ENCODE measurements around the gene C17orf107. TPM values are rescaled to one million over a fixed set of nuclear protein-coding genes. Genes with fewer than 3 reads are reported as not detected.

Gene C17orf107
- total RNA-seq, 2 donors from 2014 or later: 1.3 to 2.3 TPM

DNA sequence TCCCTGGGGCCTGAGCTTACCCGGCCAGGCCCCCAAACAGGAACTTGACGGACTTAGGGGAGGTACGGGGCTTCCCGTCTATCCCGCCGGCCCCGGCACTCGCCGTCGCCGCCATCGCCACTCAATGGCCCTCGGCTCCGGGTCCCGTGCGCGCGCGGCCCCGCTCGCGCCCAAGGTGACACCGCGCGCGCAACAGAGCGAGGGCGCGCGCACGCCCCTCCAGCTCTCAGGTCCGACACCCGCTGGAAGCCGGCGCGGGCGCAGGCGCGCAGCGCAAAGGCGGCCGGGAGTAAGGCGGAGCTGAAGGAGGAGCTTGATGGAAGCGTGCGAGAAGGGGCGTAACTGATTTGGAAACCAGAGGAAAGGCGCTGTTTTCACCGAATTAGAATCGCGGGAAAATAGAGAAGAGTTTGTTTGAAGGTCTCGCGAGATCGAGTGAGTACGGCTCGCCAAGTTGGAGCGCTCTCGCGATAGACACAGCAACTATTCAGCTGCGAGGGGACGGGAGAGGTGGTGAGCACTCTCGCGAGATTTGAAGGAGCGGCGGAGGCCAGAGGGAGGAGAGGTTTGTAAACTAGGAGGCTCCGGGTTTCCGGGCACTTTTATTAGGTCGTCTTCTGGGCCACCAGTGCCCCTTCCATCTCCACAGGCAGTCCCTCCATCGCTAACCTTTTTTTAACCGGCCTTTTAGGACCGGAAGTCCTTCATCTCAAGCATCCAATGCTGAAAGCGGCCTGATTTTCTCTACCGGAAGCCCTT, 40.6 kb downstream of the C17orf107 start, which contains the start of the genes RNF167 and SLC25A11:
RNF167 (plus strand) TSS at position 473 of the 759 bp plus-strand sequence. CDS start 642 bp downstream, outside the sequence.
SLC25A11 (minus strand) TSS at position 251 of the 759 bp plus-strand sequence; CDS start at position 115, 136 bp downstream.
- DNase-seq (ENCODE audit: low spot score): peak; percentile 98
- H3K27ac Mint-ChIP-seq: peak within 1 kb of the TSS; percentile 95 to 96
- H3K4me3 Mint-ChIP-seq: peak within 1 kb of the TSS; percentile 100

DNA sequence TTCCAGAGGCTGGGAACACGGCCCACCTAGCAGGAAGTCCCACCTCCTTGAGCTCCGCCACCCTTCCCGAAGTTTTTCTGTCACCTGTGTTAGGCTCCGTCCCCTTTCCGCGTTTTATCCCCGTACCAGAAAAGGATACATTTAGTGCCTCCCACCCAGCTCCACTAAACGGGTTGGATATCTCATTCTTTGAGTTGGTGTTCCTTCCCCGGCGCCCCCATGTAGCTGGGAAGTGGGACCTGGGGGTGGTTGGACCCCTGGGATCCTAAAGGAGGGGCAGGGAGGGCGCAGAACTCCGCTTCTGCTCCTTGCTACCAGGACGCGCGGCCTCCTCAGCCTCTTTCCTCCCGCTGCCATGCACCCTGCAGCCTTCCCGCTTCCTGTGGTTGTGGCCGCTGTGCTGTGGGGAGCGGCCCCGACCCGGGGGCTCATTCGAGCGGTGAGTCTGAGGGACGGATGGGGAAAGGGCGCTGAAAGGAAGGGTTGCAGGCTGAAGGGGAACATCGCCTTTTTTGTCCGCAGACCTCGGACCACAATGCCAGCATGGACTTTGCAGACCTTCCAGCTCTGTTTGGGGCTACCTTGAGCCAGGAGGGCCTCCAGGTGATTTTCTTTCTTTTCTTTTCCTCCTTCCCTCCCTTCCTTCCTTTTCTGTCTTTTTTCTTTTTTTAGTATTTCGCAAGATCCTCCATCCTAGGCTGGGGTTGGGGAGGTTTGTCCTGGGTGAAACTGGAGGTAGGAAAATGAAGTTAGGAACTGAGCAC, 41.4 kb downstream of the C17orf107 start:
- Mint-ChIP-seq H3K4me1 (ENCODE audit: low read depth in 2 of 2) (peaks cover 68 to 76% of the 10 kb centered on the region in 2 donors), H3K27ac (peak overlapping the region; percentile 95 to 96), H3K4me3 (peak overlapping the region; percentile 100), H3K27me3 (no peaks in the 10 kb centered on the region), H3K9me3 (no peaks in the 10 kb centered on the region), H3K36me3 (peaks cover 39% of the 10 kb centered on the region)
- peak in 1 of 2 donors; percentile 17 for ATAC-seq
- peak; percentile 74 for DNase-seq (ENCODE audit: low spot score)

More for the DNA sequence above, 40.6 kb downstream of the C17orf107 start, which contains the start of the genes RNF167 and SLC25A11:
- Mint-ChIP-seq H3K9me3 (no peaks in the 10 kb centered on the region), H3K4me1 (ENCODE audit: low read depth in 2 of 2) (peaks cover 62 to 70% of the 10 kb centered on the region in 2 donors), H3K36me3 (peaks cover 31% of the 10 kb centered on the region), H3K27me3 (no peaks in the 10 kb centered on the region)
- ATAC-seq: peak; percentile 91 to 94

DNA sequence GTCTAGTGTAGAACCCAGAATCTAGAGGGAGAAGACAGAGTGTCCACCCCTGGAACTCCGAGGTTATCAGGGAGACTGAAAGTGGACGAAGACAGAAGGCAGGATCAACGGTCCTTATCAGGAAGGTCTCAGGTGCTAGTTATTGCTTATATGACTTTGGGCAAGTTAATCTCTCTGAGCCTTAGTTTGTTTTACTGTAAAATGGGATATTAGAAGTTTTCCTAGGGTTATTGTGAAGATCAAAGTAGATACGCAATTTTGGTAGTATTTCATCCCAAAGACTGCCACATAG, 41.9 kb downstream of the C17orf107 start:
- Mint-ChIP-seq H3K4me3 (peak overlapping the region; percentile 100), H3K4me1 (ENCODE audit: low read depth in 2 of 2) (peaks cover 67 to 74% of the 10 kb centered on the region in 2 donors), H3K9me3 (no peaks in the 10 kb centered on the region)

DNA sequence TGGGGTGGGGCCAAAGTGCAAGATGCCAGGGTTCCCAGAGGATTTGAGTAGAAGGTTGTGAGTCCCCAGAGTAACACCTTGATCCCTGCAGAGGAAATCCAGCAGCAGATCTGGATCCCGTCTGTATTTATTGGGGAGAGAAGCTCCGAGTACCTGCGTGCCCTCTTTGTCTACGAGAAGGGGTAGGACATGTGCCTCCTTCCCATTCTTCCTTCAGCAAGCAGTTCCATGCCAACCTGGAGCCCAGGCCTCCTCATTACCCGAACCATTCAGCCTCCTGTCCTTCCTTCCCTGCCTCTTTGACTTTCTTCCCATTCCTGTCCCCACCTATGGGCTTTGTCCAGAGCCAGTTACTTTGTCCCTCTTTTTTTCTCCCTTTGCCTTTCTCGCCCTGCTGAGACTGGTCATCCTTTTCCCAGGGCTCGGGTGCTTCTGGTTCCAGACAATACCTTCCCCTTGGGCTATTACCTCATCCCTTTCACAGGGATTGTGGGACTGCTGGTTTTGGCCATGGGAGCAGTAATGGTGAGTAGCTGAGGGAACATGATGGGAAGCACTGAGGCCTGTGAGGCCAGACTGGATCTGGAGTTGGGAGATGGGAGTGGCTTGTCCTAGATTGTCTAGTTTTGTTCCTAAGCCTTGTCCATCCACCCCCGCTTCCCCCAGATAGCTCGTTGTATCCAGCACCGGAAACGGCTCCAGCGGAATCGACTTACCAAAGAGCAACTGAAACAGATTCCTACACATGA, 43.6 kb downstream of the C17orf107 start:
- Mint-ChIP-seq H3K27me3 (no peaks in the 10 kb centered on the region), H3K4me1 (ENCODE audit: low read depth in 2 of 2) (peaks cover 68 to 81% of the 10 kb centered on the region in 2 donors), H3K4me3 (peak overlapping the region; percentile 100), H3K27ac (peak overlapping the region; percentile 95 to 96), H3K9me3 (no peaks in the 10 kb centered on the region), H3K36me3 (peaks cover 53% of the 10 kb centered on the region)
- no peak for DNase-seq (ENCODE audit: low spot score)
- ATAC-seq: no peak

More for the DNA sequence above, 41.9 kb downstream of the C17orf107 start:
- Mint-ChIP-seq H3K27me3 (no peaks in the 10 kb centered on the region), H3K27ac (peak overlapping the region; percentile 95 to 96), H3K36me3 (peaks cover 44% of the 10 kb centered on the region)
- no peak for ATAC-seq
- DNase-seq (ENCODE audit: low spot score): no peak

DNA sequence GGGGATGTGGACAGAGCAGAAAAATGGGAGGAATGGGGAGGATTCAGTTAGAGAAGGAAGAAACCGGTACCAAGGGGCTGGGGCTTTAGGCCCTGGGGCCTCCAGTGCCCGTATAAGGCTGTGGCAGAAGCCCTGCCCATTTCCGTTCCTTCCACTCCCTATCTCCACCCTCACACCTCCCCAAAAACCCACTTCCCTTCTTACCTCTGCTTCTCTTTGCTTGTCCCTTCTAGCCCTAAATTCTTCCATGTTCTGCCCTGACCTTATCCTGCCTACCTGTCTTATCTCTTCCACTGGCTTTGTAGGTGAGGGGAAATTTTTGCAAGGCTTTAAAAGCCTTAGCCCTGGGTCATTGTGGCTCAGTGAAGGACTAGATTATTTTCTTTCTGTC, 44.8 kb downstream of the C17orf107 start:
- DNase-seq (ENCODE audit: low spot score): no peak
- Mint-ChIP-seq H3K36me3 (peaks cover 53% of the 10 kb centered on the region), H3K27me3 (no peaks in the 10 kb centered on the region), H3K4me1 (ENCODE audit: low read depth in 2 of 2) (peaks cover 63 to 76% of the 10 kb centered on the region in 2 donors), H3K27ac (peak overlapping the region; percentile 95 to 96), H3K4me3 (peak overlapping the region; percentile 100), H3K9me3 (no peaks in the 10 kb centered on the region)
- no peak for ATAC-seq

DNA sequence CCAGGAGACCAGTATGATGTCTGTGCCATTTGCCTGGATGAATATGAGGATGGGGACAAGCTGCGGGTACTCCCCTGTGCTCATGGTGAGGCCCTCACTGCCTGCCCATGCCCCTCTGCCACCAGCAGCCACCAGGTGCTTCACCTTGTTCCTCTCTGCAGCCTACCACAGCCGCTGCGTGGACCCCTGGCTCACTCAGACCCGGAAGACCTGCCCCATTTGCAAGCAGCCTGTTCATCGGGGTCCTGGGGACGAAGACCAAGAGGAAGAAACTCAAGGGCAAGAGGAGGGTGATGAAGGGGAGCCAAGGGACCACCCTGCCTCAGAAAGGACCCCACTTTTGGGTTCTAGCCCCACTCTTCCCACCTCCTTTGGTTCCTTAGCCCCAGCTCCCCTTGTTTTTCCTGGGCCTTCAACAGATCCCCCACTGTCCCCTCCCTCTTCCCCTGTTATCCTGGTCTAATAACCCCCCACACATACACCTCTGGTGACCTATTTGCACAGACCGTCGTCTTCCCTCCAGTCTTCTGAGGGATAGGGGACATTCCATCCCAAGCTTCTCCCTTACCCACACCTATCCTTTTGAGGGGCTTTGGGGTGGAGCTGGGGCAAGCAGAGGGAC, 45.3 kb downstream of the C17orf107 start:
- H3K9me3 Mint-ChIP-seq: no peaks in the 10 kb centered on the region
- H3K36me3 Mint-ChIP-seq: peaks cover 53% of the 10 kb centered on the region
- peak overlapping the region; percentile 100 for H3K4me3 Mint-ChIP-seq

DNA sequence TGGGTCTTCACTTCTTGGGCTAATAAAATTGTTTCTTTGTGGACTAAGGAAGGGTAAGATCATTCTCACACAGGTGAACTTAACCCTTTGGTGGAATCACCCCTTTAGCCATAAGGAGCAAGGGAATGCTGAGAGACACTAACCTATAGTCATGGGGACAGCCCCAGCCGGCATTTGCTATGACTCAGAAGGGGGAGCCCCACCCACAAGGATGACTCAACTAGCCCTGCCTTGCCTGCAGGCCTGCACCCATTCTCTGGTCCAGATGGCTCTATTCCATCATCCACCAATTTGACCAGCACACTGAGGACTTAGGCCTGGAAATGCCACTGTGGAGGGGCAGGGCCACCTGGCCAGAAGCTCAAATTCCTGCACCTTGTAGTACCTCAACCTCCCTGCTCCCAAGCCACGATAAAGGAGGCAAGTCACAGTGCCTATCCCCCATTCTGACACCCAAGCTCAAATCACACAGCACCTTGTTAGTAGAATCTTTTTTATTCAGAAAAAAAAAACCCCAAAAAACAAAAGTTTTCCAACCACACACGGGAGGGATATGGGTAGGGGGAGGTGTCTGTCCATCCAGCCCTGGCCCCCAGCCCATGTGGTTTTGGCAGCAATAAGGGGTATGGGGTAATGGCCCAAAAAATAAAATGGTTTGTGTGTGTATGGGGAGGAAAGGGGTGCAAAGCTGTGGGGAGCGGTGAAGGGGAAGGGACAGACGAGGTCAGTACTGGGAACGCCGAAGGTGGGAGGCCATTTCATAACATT, 46.0 kb downstream of the C17orf107 start:
- H3K27me3 Mint-ChIP-seq: no peaks in the 10 kb centered on the region
- peaks cover 53% of the 10 kb centered on the region for H3K36me3 Mint-ChIP-seq
- peak overlapping the region; percentile 100 for H3K4me3 Mint-ChIP-seq
- H3K4me1 Mint-ChIP-seq (ENCODE audit: low read depth in 2 of 2): peaks cover 65 to 73% of the 10 kb centered on the region in 2 donors
- H3K27ac Mint-ChIP-seq: peak overlapping the region; percentile 95 to 96
- DNase-seq (ENCODE audit: low spot score) (peak; percentile 94), ATAC-seq (peak; percentile 48 to 66)
- H3K9me3 Mint-ChIP-seq: no peaks in the 10 kb centered on the region

More for the DNA sequence above, 45.3 kb downstream of the C17orf107 start:
- Mint-ChIP-seq H3K27me3 (no peaks in the 10 kb centered on the region), H3K27ac (peak overlapping the region; percentile 95 to 96), H3K4me1 (ENCODE audit: low read depth in 2 of 2) (peaks cover 63 to 75% of the 10 kb centered on the region in 2 donors)
- ATAC-seq (no peak), DNase-seq (ENCODE audit: low spot score) (no peak)

DNA sequence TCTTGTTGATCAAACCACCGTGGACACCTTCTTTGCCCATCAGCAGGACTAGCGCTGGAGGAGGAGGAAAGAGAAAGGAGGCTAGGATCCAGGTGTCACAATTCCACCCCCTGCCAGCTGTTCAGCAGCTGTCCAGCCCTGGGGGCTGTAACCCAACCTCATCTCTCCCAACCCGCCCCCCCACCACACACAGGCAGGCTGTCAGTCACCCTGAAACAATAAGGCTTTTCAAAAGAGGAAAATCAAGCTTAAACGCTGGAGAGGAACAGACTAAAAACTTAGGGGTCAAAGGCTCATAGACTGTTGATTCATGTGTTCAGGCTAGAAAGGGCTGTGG, 46.6 kb downstream of the C17orf107 start:
- ATAC-seq: no peak
- H3K27ac Mint-ChIP-seq: peak overlapping the region; percentile 95 to 96
- H3K4me1 Mint-ChIP-seq (ENCODE audit: low read depth in 2 of 2): peaks cover 66 to 74% of the 10 kb centered on the region in 2 donors
- peaks cover 49% of the 10 kb centered on the region for H3K36me3 Mint-ChIP-seq
- H3K27me3 Mint-ChIP-seq: no peaks in the 10 kb centered on the region
- no peaks in the 10 kb centered on the region for H3K9me3 Mint-ChIP-seq
- H3K4me3 Mint-ChIP-seq: peak overlapping the region; percentile 100
- no peak for DNase-seq (ENCODE audit: low spot score)

DNA sequence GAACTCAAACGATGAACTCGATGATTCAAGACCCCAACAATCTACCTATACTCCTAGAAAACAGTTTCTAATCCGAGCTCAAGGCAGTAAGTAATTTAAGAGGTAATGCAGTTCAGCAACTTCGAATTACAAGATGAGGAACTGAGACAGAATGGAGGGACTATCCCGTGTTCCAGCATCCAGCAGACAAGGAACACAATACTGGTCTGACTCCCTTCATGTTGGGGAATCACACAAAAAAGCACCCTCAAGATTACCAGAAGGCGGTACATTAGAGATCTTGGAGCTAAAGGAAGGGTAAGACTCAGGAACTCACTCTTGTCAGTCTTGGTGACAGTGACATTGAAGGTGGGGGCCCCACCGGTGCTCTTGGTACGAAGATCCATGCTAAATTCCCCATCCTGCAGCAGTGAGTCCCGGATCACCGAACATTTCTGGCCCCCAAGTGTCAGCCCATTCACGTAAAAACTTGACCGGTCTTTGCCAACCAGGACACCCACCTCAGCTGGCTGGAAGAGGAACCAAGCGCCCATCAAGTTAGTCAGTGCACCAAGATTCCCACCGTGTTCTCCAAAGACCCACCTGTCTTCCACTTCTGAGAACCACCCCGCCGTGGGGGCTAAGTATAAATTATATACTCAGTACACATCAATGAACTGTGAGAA, 47.1 kb downstream of the C17orf107 start:
- no peak for ATAC-seq
- peaks cover 43% of the 10 kb centered on the region for H3K36me3 Mint-ChIP-seq
- H3K9me3 Mint-ChIP-seq: no peaks in the 10 kb centered on the region

DNA sequence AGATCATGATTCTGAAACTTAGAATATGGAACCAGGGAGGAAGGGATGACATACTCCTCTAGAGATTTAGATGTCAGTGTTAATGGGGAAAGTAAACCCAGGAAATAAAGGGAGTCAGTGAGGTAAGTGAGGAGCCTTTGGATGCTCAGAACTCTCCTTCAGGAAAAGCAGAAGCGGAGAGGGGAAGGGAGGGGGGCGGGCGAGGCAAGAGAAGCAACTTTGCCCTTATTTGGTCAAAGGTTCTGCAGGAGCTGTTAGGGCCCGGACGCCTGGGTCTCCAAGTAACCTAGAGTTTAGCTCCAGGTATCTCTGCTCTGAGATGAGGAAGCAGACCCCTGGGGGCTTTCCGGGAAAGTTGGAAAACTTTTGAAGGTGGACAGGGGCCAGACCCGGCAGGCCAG, 47.7 kb downstream of the C17orf107 start:
- H3K9me3 Mint-ChIP-seq: no peaks in the 10 kb centered on the region
- H3K4me3 Mint-ChIP-seq: peak overlapping the region; percentile 100
- H3K4me1 Mint-ChIP-seq (ENCODE audit: low read depth in 2 of 2): peaks cover 59 to 68% of the 10 kb centered on the region in 2 donors
- H3K27ac Mint-ChIP-seq: peak overlapping the region; percentile 95 to 96
- H3K36me3 Mint-ChIP-seq: peaks cover 38% of the 10 kb centered on the region
- no peaks in the 10 kb centered on the region for H3K27me3 Mint-ChIP-seq
- DNase-seq (ENCODE audit: low spot score) (no peak), ATAC-seq (no peak)

More for the DNA sequence above, 47.1 kb downstream of the C17orf107 start:
- DNase-seq (ENCODE audit: low spot score): no peak
- Mint-ChIP-seq H3K27ac (peak overlapping the region; percentile 95 to 96), H3K27me3 (no peaks in the 10 kb centered on the region), H3K4me1 (ENCODE audit: low read depth in 2 of 2) (peaks cover 65 to 74% of the 10 kb centered on the region in 2 donors), H3K4me3 (peak overlapping the region; percentile 100)

DNA sequence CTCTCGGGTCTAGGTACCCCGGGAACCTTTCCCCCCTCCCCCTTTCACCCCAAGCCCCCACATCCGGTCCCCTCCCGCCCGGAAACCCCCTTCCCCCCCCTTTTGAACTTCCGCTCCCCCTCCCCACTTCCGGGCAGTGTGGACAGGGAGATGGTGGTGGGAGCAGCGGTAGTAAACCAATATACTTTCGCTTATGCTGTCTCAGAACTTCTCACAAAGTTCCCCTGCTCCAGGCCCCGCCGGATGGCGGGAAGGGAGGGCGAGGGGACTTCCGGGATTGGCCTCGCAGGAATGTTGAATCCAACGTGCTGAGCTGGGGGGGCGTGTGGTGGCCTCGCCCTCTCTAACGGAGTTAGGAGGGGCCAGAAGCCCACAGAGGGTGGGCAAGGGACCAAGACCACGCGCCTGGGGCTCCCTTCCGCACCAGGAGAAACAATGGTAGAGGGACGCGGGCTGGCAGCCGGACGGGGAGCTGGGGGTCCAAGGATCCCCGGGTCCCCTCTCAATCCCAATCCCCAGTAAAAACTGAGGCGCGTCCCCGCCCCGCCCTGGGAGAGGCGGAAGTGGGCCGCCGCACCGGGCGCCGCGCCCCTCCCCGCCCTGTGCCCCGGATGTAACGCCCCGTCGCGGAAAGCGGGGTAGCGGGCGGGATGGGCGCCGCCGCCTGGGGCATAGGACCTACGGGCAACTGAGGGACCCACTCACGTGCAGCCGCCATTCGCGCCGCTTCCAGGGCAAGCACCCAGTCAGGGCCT, 48.3 kb downstream of the C17orf107 start:
- no peaks in the 10 kb centered on the region for H3K27me3 Mint-ChIP-seq
- no peaks in the 10 kb centered on the region for H3K9me3 Mint-ChIP-seq
- DNase-seq (ENCODE audit: low spot score) (peak; percentile 86), ATAC-seq (peak; percentile 50 to 62)
- H3K36me3 Mint-ChIP-seq: peaks cover 36% of the 10 kb centered on the region
- peaks cover 55 to 63% of the 10 kb centered on the region in 2 donors for H3K4me1 Mint-ChIP-seq (ENCODE audit: low read depth in 2 of 2)
- peak overlapping the region; percentile 95 to 96 for H3K27ac Mint-ChIP-seq
- peak overlapping the region; percentile 100 for H3K4me3 Mint-ChIP-seq
